Ishikawa (cell line): Measurements from ENCODE around the gene AASDHPPT.

Experiments
- CEBPB ChIP-seq: IDR thresholded peaks from 2 replicates; pipeline ENCODE4 v1.6.1; 2012
- TEAD4 ChIP-seq: IDR thresholded peaks from 2 replicates; pipeline ENCODE4 v1.6.1; 2012
- YY1 ChIP-seq: IDR thresholded peaks from 2 replicates; pipeline ENCODE4 v1.6.1; 2012; ENCODE audit warnings: low read depth
- TF ChIP-seq, protein P1 (sequence below): IDR thresholded peaks from 2 replicates; pipeline ENCODE4 v1.6.1; 2012
- TF ChIP-seq, protein P2 (sequence below): IDR thresholded peaks from 2 replicates; pipeline ENCODE4 v1.6.1; 2012; ENCODE audit warnings: low read depth, mild to moderate bottlenecking

DNA sequence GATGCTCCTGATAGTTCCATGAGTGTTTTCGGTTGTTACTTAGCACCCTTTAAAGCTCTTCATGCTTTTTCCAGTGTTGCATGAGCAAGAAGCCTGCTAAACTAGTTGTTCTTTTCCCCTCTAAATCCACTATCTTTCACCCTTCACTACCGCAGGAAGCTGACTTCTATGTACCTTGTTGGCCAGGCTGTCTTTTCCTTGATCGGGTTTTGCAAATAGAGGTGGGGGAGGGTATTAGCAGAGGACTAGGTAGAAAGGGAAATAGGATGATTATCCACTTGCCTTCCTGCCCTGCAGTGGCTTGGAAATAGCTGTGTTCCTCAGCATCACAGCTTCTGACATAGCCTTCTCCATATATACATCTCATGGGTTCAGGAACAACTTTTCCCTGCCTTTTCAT, 23.9 kb downstream of the AASDHPPT start:
- TF ChIP-seq CEBPB, result no peak
- TF ChIP-seq, protein P1, sequence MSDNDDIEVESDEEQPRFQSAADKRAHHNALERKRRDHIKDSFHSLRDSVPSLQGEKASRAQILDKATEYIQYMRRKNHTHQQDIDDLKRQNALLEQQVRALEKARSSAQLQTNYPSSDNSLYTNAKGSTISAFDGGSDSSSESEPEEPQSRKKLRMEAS, result no peak
- TF ChIP-seq YY1, result no peak
- TF ChIP-seq, protein P2, sequence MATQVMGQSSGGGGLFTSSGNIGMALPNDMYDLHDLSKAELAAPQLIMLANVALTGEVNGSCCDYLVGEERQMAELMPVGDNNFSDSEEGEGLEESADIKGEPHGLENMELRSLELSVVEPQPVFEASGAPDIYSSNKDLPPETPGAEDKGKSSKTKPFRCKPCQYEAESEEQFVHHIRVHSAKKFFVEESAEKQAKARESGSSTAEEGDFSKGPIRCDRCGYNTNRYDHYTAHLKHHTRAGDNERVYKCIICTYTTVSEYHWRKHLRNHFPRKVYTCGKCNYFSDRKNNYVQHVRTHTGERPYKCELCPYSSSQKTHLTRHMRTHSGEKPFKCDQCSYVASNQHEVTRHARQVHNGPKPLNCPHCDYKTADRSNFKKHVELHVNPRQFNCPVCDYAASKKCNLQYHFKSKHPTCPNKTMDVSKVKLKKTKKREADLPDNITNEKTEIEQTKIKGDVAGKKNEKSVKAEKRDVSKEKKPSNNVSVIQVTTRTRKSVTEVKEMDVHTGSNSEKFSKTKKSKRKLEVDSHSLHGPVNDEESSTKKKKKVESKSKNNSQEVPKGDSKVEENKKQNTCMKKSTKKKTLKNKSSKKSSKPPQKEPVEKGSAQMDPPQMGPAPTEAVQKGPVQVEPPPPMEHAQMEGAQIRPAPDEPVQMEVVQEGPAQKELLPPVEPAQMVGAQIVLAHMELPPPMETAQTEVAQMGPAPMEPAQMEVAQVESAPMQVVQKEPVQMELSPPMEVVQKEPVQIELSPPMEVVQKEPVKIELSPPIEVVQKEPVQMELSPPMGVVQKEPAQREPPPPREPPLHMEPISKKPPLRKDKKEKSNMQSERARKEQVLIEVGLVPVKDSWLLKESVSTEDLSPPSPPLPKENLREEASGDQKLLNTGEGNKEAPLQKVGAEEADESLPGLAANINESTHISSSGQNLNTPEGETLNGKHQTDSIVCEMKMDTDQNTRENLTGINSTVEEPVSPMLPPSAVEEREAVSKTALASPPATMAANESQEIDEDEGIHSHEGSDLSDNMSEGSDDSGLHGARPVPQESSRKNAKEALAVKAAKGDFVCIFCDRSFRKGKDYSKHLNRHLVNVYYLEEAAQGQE, result no peak
- no peak for TF ChIP-seq TEAD4
